Esophagus muscularis mucosa (tissue), 4 donors: ENCODE measurements around the gene LRTM2. TPM values are rescaled to one million over a fixed set of nuclear protein-coding genes. Genes with fewer than 3 reads are reported as not detected.

ENCODE experiments used
- DNase-seq: peaks from one replicate; pipeline ENCODE4 v3.0.0-alpha.2; 2017; ENCODE audit errors: extremely low spot score
- H3K27ac ChIP-seq, 4 donors: fragments of 200-600 bp; sonication (generic); replicated peaks in 1 of 4; 1 replicate in 3 of 4; 2 replicates in 1 of 4; pipeline ENCODE4 v1.5.1; 2016 to 2019; ENCODE audit warnings: mild to moderate bottlenecking in 1 of 4
- H3K27me3 ChIP-seq, 4 donors: fragments of 200-600 bp; sonication (generic); one replicate each; pipeline versions ENCODE4 v1.5.1 to v1.6.0; 2016 to 2019
- H3K36me3 ChIP-seq, 4 donors: fragments of 200-600 bp; sonication (generic); one replicate each; pipeline ENCODE4 v1.5.1; 2016 to 2019
- H3K4me1 ChIP-seq, 4 donors: fragments of 200-600 bp; sonication (generic); one replicate each; pipeline ENCODE4 v1.5.1; 2016 to 2019
- H3K4me3 ChIP-seq, 4 donors: fragments of 200-600 bp; sonication (generic); 1 replicate in 2 of 4; 2 replicates in 2 of 4; pipeline ENCODE4 v1.5.1; 2016 to 2019; ENCODE audit warnings: mild to moderate bottlenecking in 4 of 4, moderate library complexity in 1 of 4
- H3K9me3 ChIP-seq, 4 donors: fragments of 200-600 bp; sonication (generic); 1 replicate in 3 of 4; 2 replicates in 1 of 4; pipeline ENCODE4 v1.5.1; 2016 to 2019
- CTCF ChIP-seq, 3 experiments: fragments of 200-600 bp in 2 of 3; fragments of 450-650 bp in 1 of 3; sonication (generic) in 2 of 3; IDR thresholded peaks; one replicate each; pipeline ENCODE4 v1.5.1; 2017 to 2019; ENCODE audit warnings: antibody characterized with exemption in 3 of 3, mild to moderate bottlenecking in 2 of 3, moderate library complexity in 1 of 3
- EP300 ChIP-seq: sonication (generic); formaldehyde crosslinking; IDR thresholded peaks from one replicate; pipeline ENCODE4 v1.6.1; 2017; ENCODE audit warnings: antibody characterized with exemption
- POLR2A ChIP-seq: fragments of 450-650 bp; IDR thresholded peaks from one replicate; pipeline ENCODE4 v1.6.1; 2017; ENCODE audit warnings: antibody characterized with exemption, moderate library complexity, mild to moderate bottlenecking, low read depth
- POLR2AphosphoS5 ChIP-seq, 2 donors: sonication (generic); formaldehyde crosslinking; IDR thresholded peaks; one replicate each; pipeline ENCODE4 v1.6.1; 2017; ENCODE audit warnings: antibody characterized with exemption in 2 of 2
- WGBS: methylation state at CpG from one replicate; pipeline ENCODE4 v1.1.5; 2018; 5-methylcytosine and 5-hydroxymethylcytosine counted together
- intact Hi-C: fragments of 100-400 bp; cut with DNase I; formaldehyde crosslinking; loops from one replicate; pipeline ENCODE4 v1.15.1; 2023
- total RNA-seq, 4 donors: library from RNA; depleted of rRNA; stranded (reverse); fragments of >200 nt; gene quantifications; one replicate each; pipeline versions ENCODE4 v1.1.0 to v1.2.1, GENCODE V29; 2016

LRTM2 gene
- total RNA-seq, 4 donors from 2014 or later: 0.17 TPM; not detected in 3

GRCh38 chr12:1838994-1839365 is 18.6 kb downstream of the LRTM2 start:
- no peak overlapping the region for H3K27ac ChIP-seq
- H3K36me3 ChIP-seq: no peaks in the 10 kb centered on the region
- no peak for TF ChIP-seq POLR2AphosphoS5 (IDR thresholded peaks at IDR 0.05)
- TF ChIP-seq CTCF (IDR thresholded peaks at IDR 0.05): no peak
- H3K4me3 ChIP-seq: no peak overlapping the region
- no peaks in the 10 kb centered on the region for H3K9me3 ChIP-seq
- no peak for DNase-seq
- H3K27me3 ChIP-seq: peaks cover 0 to 44% (median 0%) of the 10 kb centered on the region in 4 donors
- WGBS: 91% methylated on average over 15 of the region's 15 CpGs
- no peaks in the 10 kb centered on the region for H3K4me1 ChIP-seq
- intact Hi-C loops: loop anchor here (5.0 kb wide), 1 partner anchor 73 kb away; no protein-coding TSS in a partner anchor

GRCh38 chr12:1839464-1839863 is 19.1 kb downstream of the LRTM2 start:
- Histone ChIP-seq H3K9me3 (no peaks in the 10 kb centered on the region), H3K36me3 (no peaks in the 10 kb centered on the region), H3K4me3 (no peak overlapping the region), H3K4me1 (no peaks in the 10 kb centered on the region), H3K27me3 (peaks cover 0 to 40% (median 0%) of the 10 kb centered on the region in 4 donors), H3K27ac (no peak overlapping the region)
- TF ChIP-seq CTCF (IDR thresholded peaks at IDR 0.05) (no peak), POLR2AphosphoS5 (IDR thresholded peaks at IDR 0.05) (no peak)
- DNase-seq: no peak
- intact Hi-C loops: loop anchor here (5.0 kb wide), 1 partner anchor 73 kb away; no protein-coding TSS in a partner anchor
- 93% methylated on average over 8 of the region's 10 CpGs for WGBS

- WGBS: 74% methylated on average over 22 of the region's 24 CpGs
- Histone ChIP-seq H3K27me3 (peaks cover 0 to 42% (median 0%) of the 10 kb centered on the region in 4 donors), H3K9me3 (no peaks in the 10 kb centered on the region), H3K36me3 (no peaks in the 10 kb centered on the region), H3K27ac (no peak overlapping the region), H3K4me3 (no peak overlapping the region), H3K4me1 (no peaks in the 10 kb centered on the region)
- no peak for TF ChIP-seq CTCF (IDR thresholded peaks at IDR 0.05)
- intact Hi-C loops: loop anchor here (5.0 kb wide), 1 partner anchor 72 kb away; no protein-coding TSS in a partner anchor
- no peak for DNase-seq
Measured at GRCh38 chr12:1839956-1840951, 19.9 kb downstream of the LRTM2 start.

- Histone ChIP-seq H3K27me3 (peaks cover 0 to 38% (median 0%) of the 10 kb centered on the region in 4 donors), H3K36me3 (no peaks in the 10 kb centered on the region), H3K4me1 (no peaks in the 10 kb centered on the region), H3K9me3 (no peaks in the 10 kb centered on the region), H3K27ac (no peak overlapping the region), H3K4me3 (no peak overlapping the region)
- TF ChIP-seq EP300 (no peak), CTCF (IDR thresholded peaks at IDR 0.05) (no peak), POLR2A (no peak), POLR2AphosphoS5 (IDR thresholded peaks at IDR 0.05) (no peak)
- 80% methylated on average over 3 of the region's 16 CpGs for whole genome bisulfite sequencing
- intact Hi-C loops: no loop called here
- no peak for DNase-seq
Measured at GRCh38 chr12:1840981-1841425, 20.6 kb downstream of the LRTM2 start.
